Ectodermal cell (in vitro differentiated cells): ENCODE results near the gene GUK1.
A peak's percentile ranks its signal among the peaks of the same experiment; 100 is the strongest.

Experiments
- H3K27ac ChIP-seq: 2 replicates; pipeline ENCODE4 v1.7.0; 2013; ENCODE audit warnings: mild to moderate bottlenecking, low read depth, low read length; ENCODE audit not compliant: insufficient read depth, poor library complexity, severe bottlenecking
- H3K27me3 ChIP-seq: 2 replicates; pipeline ENCODE4 v1.7.0; 2013; ENCODE audit warnings: mild to moderate bottlenecking, low read length; ENCODE audit not compliant: insufficient read depth, control insufficient read depth, poor library complexity, severe bottlenecking
- H3K36me3 ChIP-seq: one replicate; pipeline ENCODE4 v1.7.0; 2013; ENCODE audit warnings: low read length; ENCODE audit not compliant: control insufficient read depth, insufficient read depth
- H3K4me1 ChIP-seq: one replicate; pipeline ENCODE4 v1.7.0; 2013; ENCODE audit warnings: low read length; ENCODE audit not compliant: control insufficient read depth, insufficient read depth
- H3K4me3 ChIP-seq: 2 replicates; pipeline ENCODE4 v1.7.0; 2013; ENCODE audit warnings: low read depth, low read length, control low read depth; ENCODE audit not compliant: insufficient read depth
- H3K9me3 ChIP-seq: 2 replicates; pipeline ENCODE4 v1.7.0; 2013; ENCODE audit warnings: mild to moderate bottlenecking, low read length, moderate library complexity; ENCODE audit not compliant: control insufficient read depth
- WGBS, 2 experiments: methylation state at CpG; one replicate each; pipeline ENCODE4 v1.1.7; 2013; ENCODE audit warnings: missing lambda C conversion rate in 2 of 2; 5-methylcytosine and 5-hydroxymethylcytosine counted together

GUK1 gene

DNA sequence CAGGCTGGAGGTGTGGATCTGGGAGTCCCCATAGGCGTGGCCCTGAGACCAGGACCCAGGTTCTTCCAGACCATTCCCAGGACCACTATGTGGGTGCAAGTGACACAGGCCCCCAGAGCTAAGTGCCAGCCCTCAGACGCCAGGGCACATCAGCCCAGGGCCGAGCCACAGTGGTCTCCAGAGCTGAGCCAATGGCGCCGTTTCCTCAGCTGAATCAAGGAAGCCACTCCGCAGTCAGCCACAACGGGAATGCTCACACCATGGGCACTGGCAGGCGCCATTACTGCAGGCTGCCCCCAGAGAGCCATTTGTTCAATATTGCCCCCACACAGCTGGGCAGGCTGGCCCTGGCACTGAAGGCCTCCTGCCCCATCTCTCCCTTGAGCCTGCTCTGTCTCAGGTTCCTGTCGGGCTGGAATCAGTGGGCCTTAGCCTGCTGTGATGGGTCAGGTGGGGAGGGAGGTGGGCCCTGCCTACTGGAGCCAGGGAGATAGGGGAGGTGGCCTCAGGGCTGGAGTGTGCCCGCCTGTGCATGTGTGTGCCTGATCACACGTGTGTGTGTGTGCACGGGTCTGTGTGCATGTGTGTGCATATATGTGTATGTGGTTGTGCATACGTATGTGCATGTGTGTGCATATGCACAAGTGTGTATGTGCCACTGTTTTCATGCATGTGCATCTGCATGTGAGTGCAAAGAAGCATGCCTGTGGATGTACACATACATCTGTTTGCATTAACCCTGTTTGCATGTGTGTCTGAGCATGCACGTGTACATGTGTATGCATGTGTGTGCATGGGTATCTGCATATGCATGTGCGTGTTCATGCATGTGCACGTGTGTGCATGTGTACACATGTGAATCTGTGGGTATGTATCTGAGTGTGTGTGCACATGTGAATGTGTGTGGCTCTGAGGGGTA lies 15.8 kb downstream of the GUK1 start:
- no peaks in the 10 kb centered on the region for H3K9me3 ChIP-seq
- H3K36me3 ChIP-seq, result no peaks in the 10 kb centered on the region
- no peak overlapping the region for H3K4me3 ChIP-seq
- no peaks in the 10 kb centered on the region for H3K4me1 ChIP-seq
- peaks cover 26% of the 10 kb centered on the region for H3K27me3 ChIP-seq
- 88 to 90% methylated on average over 16 of the region's 16 CpGs for WGBS, 2 experiments
- H3K27ac ChIP-seq, result no peak overlapping the region

DNA sequence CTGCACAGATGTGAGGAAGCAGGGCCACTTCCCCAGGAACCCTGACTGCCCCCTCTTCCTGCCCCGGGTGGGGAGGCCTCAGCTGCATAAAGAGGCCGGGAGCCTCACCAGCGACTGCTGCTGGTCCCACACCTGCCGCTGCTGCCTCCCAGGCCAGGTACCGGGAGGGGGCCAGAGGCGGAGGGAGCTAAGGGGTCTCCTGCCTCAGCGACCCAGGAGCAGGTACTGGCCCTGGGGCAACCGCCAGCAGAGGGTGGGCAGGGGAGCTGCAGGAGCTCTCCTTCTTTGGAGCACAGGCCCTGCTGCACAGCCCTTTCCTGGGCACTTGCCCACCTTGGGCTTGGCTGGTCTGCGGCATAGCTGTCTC lies 16.4 kb downstream of the GUK1 start:
- no peaks in the 10 kb centered on the region for H3K36me3 ChIP-seq
- WGBS, 2 experiments, result 89% methylated on average over 9 of the region's 9 CpGs
- H3K9me3 ChIP-seq, result no peaks in the 10 kb centered on the region
- no peaks in the 10 kb centered on the region for H3K4me1 ChIP-seq
- H3K27me3 ChIP-seq, result peaks cover 28% of the 10 kb centered on the region
- no peak overlapping the region for H3K4me3 ChIP-seq
- no peak overlapping the region for H3K27ac ChIP-seq

- Histone ChIP-seq H3K36me3 (no peaks in the 10 kb centered on the region), H3K9me3 (no peaks in the 10 kb centered on the region), H3K4me3 (no peak overlapping the region), H3K27me3 (peaks cover 28% of the 10 kb centered on the region), H3K27ac (no peak overlapping the region), H3K4me1 (peaks cover 3% of the 10 kb centered on the region)
- WGBS, 2 experiments, result 92 to 94% methylated on average over 24 of the region's 24 CpGs
Measured at GRCh38 chr1:228156941-228157728, 17.1 kb downstream of the GUK1 start.

GRCh38 chr1:228157729-228158126 lies 17.6 kb downstream of the GUK1 start:
- H3K27me3 ChIP-seq, result peaks cover 28% of the 10 kb centered on the region
- H3K27ac ChIP-seq, result no peak overlapping the region
- peaks cover 9% of the 10 kb centered on the region for H3K4me1 ChIP-seq
- H3K4me3 ChIP-seq, result no peak overlapping the region
- no peaks in the 10 kb centered on the region for H3K9me3 ChIP-seq
- H3K36me3 ChIP-seq, result no peaks in the 10 kb centered on the region
- WGBS, 2 experiments, result 91 to 92% methylated on average over 43 of the region's 43 CpGs

GRCh38 chr1:228158151-228159007 lies 18.3 kb downstream of the GUK1 start:
- no peaks in the 10 kb centered on the region for H3K36me3 ChIP-seq
- no peak overlapping the region for H3K27ac ChIP-seq
- peaks cover 11% of the 10 kb centered on the region for H3K4me1 ChIP-seq
- no peaks in the 10 kb centered on the region for H3K9me3 ChIP-seq
- peaks cover 28% of the 10 kb centered on the region for H3K27me3 ChIP-seq
- 85% methylated on average over 98 of the region's 98 CpGs for WGBS, 2 experiments
- H3K4me3 ChIP-seq, result no peak overlapping the region

DNA sequence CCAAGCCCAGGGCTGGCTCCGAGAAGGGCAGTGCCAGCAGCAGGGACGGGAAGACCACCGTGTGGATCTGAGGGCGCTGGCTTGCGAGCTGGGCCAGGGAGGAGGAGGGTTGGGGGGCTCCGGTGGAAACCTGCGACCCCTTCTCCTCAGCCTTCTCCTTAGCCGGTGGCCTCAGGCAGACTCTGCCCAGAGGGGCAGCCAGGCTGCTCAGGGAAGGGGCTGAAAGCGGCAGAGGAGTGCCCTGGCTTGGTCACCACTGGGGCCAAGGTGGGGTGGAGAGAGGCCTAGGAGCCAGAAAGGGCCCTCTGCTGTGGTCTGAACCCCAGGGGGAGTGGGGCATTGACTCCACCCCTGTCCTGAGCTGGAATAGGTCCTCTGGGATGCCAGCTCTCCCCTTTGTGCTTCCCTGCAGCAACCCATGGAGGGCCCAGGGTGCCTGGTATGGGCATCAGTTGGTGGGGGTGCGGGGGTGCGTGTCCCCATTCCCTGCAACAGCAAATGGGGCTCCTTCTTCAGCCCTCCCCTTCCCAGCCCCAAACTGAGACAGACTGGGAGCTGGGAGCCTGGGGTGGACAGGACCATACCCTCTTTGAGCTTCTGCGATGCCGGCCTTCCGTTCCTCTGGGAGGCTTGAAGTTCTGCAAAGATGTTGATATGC lies 19.1 kb downstream of the GUK1 start:
- Histone ChIP-seq H3K4me1 (peaks cover 11% of the 10 kb centered on the region), H3K9me3 (no peaks in the 10 kb centered on the region), H3K4me3 (no peak overlapping the region), H3K27me3 (peaks cover 28% of the 10 kb centered on the region), H3K36me3 (no peaks in the 10 kb centered on the region), H3K27ac (no peak overlapping the region)
- 93 to 94% methylated on average over 14 of the region's 14 CpGs for WGBS, 2 experiments

- H3K9me3 ChIP-seq, result no peaks in the 10 kb centered on the region
- no peak overlapping the region for H3K4me3 ChIP-seq
- WGBS, 2 experiments, result 88% methylated on average over 15 of the region's 15 CpGs
- H3K27ac ChIP-seq, result no peak overlapping the region
- H3K4me1 ChIP-seq, result peaks cover 11% of the 10 kb centered on the region
- no peaks in the 10 kb centered on the region for H3K36me3 ChIP-seq
- peaks cover 28% of the 10 kb centered on the region for H3K27me3 ChIP-seq
Measured at GRCh38 chr1:228160201-228160761, 20.2 kb downstream of the GUK1 start.

DNA sequence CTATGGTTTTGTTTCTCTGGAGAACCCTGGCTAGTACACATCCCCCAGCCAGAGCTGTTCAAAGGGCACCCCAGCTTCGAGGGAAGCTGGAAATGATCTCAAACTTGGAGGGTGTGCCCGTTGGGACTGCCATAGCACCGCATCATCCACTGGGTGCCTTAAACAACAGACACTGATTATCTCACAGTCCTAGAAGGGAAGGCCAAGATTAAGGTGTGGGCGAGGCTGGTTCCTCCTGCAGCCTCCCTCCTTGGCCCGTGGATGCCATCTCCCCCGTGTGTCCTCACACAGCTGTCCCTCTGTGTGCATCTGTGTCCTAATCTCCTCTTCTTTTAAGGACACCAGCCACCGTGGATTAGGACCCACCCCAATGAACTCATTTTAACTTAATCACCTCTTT lies 21.3 kb downstream of the GUK1 start:
- no peaks in the 10 kb centered on the region for H3K36me3 ChIP-seq
- no peak overlapping the region for H3K4me3 ChIP-seq
- peaks cover 28% of the 10 kb centered on the region for H3K27me3 ChIP-seq
- H3K4me1 ChIP-seq, result peaks cover 11% of the 10 kb centered on the region
- H3K9me3 ChIP-seq, result no peaks in the 10 kb centered on the region
- 78 to 80% methylated on average over 6 of the region's 7 CpGs for WGBS, 2 experiments
- peak overlapping the region; percentile 50 for H3K27ac ChIP-seq

GRCh38 chr1:228161866-228162265 lies 21.8 kb downstream of the GUK1 start:
- Histone ChIP-seq H3K27ac (peak overlapping the region; percentile 50), H3K9me3 (no peaks in the 10 kb centered on the region), H3K36me3 (no peaks in the 10 kb centered on the region), H3K4me1 (peaks cover 11% of the 10 kb centered on the region), H3K27me3 (peaks cover 28% of the 10 kb centered on the region), H3K4me3 (no peak overlapping the region)
- WGBS, 2 experiments, result 89 to 92% methylated on average over 9 of the region's 9 CpGs
